Thymus (tissue), 11 donors: ENCODE measurements around the gene GRID1. TPM values are rescaled to one million over a fixed set of nuclear protein-coding genes. Genes with fewer than 3 reads are reported as not detected.

Source experiments
- DNase-seq, 9 donors: peaks; one replicate each; pipeline ENCODE4 v3.0.0-alpha.2; 2013; ENCODE audit warnings: low spot score in 9 of 9, low read depth in 6 of 9, missing footprints in 1 of 9
- H3K27ac ChIP-seq, 2 donors: one replicate each; pipeline ENCODE4 v1.5.1; 2013; ENCODE audit warnings: control low read depth in 1 of 2, low read depth in 1 of 2, low read length in 1 of 2, mild to moderate bottlenecking in 1 of 2, moderate library complexity in 1 of 2
- H3K27me3 ChIP-seq, 2 donors: one replicate each; pipeline ENCODE4 v1.5.1; 2013; ENCODE audit warnings: low read length in 1 of 2; ENCODE audit not compliant: control insufficient read depth in 2 of 2, insufficient read depth in 1 of 2
- H3K36me3 ChIP-seq, 2 donors: one replicate each; pipeline ENCODE4 v1.5.1; 2013; ENCODE audit warnings: low read length in 1 of 2, mild to moderate bottlenecking in 1 of 2, moderate library complexity in 1 of 2; ENCODE audit not compliant: control insufficient read depth in 2 of 2, insufficient read depth in 2 of 2
- H3K4me1 ChIP-seq, 2 donors: one replicate each; pipeline ENCODE4 v1.5.1; 2013; ENCODE audit warnings: low read length in 2 of 2; ENCODE audit not compliant: control insufficient read depth in 2 of 2, insufficient read depth in 2 of 2
- H3K4me3 ChIP-seq, 2 donors: one replicate each; pipeline ENCODE4 v1.5.1; 2013; ENCODE audit warnings: low read length in 2 of 2, control low read depth in 1 of 2, mild to moderate bottlenecking in 1 of 2
- H3K9me3 ChIP-seq, 2 donors: one replicate each; pipeline ENCODE4 v1.5.1; 2013; ENCODE audit warnings: low read length in 1 of 2, mild to moderate bottlenecking in 1 of 2; ENCODE audit not compliant: control insufficient read depth in 2 of 2, insufficient read depth in 1 of 2
- WGBS: extraction: QIAGEN DNeasy Blood & Tissue Kit; methylation state at CpG from one replicate; pipeline ENCODE4 v1.1.7; 2013; 5-methylcytosine and 5-hydroxymethylcytosine counted together
- polyA plus RNA-seq: library from polyadenylated mRNA; stranded (reverse); fragments of 200-250 nt; gene quantifications from one replicate; pipeline ENCODE4 v1.2.3, GENCODE V29; 2013
- total RNA-seq: library from RNA; stranded (reverse); fragments of 120-200 nt; gene quantifications from one replicate; pipeline ENCODE4 v1.2.4, GENCODE V29; 2013
- donor health status: healthy.

GRID1 gene
- total and polyA plus RNA-seq, 2 donors: 0.33 to 0.46 TPM

DNA sequence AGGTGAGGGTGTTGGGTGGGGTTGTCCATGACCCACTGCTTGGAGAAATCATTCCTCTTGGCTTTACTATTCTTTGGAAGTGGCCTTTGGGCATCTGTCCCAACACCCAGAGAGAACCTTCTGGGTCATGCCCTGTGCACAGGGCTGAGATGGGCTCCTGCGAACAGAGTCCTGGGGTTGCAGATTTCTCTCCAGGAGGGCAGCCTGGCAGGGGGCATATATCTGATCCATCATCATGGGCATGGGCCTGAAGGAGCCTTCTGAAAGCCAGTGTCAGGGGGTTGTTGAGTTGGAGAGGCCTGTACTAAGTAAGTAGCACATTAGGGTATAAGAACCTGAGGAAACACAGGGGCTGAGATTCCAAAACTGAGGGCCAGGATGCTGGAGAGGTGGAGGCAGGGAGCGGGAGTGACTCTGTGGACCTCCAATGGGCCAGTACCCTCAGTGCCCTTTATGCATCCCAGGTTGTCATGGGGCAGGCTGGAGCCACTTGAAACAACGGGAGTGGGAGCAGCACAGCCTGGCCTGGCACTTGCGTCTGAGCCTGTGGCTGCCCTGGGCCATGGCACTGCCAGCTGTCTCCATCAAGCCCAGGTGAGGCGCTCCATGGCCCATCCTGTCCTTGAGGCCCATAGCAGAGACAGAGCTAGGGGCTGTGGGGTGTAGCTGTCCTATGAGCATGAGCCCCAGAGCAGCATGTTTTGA lies 203.7 kb downstream of the GRID1 start:
- no peak overlapping the region for H3K27ac ChIP-seq
- no peaks in the 10 kb centered on the region for H3K36me3 ChIP-seq
- DNase-seq: no peak
- no peaks in the 10 kb centered on the region for H3K9me3 ChIP-seq
- H3K4me1 ChIP-seq: no peaks in the 10 kb centered on the region
- 98% methylated on average over 5 of the region's 5 CpGs for WGBS
- no peak overlapping the region for H3K4me3 ChIP-seq
- no peaks in the 10 kb centered on the region for H3K27me3 ChIP-seq

DNA sequence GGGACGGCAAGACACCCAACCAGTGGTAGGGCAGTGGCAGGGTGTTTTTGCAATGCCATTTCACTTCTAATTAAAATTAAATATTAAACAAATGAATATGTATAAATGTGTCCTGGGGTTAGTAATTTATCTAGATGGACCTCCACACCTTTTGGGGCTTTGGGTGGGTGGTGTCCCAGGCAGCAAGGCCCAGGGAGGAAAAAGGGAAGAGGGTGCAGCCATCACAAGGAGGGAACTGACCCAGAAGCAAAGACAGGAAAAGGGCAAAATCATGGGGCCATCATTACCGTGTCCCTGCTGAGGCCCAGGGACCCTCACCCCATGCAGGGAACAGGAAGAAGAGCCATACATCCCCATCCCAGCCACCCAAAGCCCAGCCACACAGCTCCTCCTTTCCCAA lies 204.6 kb downstream of the GRID1 start:
- no peak for DNase-seq
- no peaks in the 10 kb centered on the region for H3K4me1 ChIP-seq
- no peaks in the 10 kb centered on the region for H3K36me3 ChIP-seq
- H3K9me3 ChIP-seq: no peaks in the 10 kb centered on the region
- H3K27ac ChIP-seq: no peak overlapping the region
- H3K27me3 ChIP-seq: no peaks in the 10 kb centered on the region
- H3K4me3 ChIP-seq: no peak overlapping the region
- 74% methylated on average over 2 of the region's 2 CpGs for WGBS

DNA sequence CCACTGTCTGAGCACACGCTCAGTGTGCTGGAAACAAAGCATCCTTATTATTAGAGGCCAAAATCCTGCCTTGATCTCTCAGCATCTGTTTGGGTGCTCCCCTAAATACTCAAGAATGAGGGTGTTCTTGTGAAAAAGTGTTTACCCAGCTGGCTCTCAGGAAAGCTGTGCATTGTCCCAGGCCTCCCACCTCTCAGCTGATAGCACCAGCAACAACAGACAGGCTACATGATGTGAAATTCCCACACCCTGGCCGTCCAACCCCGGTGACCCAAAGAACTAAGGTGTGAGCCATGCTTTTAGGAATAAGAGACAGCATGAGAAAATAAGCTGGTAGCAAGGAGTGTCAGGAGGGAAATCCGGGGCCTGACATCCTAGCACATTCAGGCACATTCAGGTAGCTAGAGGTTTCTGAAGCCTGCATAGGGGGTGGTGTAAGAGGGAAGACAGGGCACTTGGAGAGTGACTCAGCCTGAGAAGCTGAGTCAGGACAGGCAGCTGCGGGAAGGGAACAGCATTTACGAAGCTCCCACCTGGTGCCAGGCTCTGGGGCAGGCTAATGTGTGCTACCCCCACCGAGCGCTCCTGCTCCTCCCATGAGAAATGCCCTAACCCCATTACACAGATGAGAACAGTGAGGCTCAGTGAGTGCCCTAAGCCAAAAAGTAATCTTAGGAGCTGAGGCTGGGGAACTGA lies 205.6 kb downstream of the GRID1 start:
- no peak for DNase-seq
- Histone ChIP-seq H3K9me3 (no peaks in the 10 kb centered on the region), H3K4me3 (no peak overlapping the region), H3K4me1 (no peaks in the 10 kb centered on the region), H3K27me3 (no peaks in the 10 kb centered on the region), H3K36me3 (no peaks in the 10 kb centered on the region), H3K27ac (no peak overlapping the region)
- WGBS: 96% methylated on average over 8 of the region's 8 CpGs

DNA sequence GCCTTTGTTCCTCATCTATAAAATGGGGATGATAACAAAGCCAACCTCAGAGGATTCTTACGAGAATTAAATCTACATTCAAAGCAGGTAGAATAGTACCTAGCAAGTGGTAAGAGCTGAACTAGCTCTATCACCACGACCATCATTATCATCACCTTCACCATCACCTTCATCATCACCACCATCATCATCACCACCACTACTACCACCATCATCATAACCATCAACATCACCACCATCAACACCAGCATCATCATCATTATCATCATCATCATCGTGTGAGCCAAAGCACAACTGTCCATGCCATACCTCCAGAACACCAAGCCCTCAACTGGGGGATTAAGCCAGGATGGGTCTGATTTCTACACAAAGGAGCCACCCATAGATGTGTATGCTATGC lies 206.8 kb downstream of the GRID1 start:
- Histone ChIP-seq H3K36me3 (no peaks in the 10 kb centered on the region), H3K4me1 (no peaks in the 10 kb centered on the region), H3K27me3 (no peaks in the 10 kb centered on the region), H3K27ac (no peak overlapping the region), H3K9me3 (no peaks in the 10 kb centered on the region), H3K4me3 (no peak overlapping the region)
- DNase-seq: no peak
- WGBS: 90% methylated on average over 3 of the region's 3 CpGs

DNA sequence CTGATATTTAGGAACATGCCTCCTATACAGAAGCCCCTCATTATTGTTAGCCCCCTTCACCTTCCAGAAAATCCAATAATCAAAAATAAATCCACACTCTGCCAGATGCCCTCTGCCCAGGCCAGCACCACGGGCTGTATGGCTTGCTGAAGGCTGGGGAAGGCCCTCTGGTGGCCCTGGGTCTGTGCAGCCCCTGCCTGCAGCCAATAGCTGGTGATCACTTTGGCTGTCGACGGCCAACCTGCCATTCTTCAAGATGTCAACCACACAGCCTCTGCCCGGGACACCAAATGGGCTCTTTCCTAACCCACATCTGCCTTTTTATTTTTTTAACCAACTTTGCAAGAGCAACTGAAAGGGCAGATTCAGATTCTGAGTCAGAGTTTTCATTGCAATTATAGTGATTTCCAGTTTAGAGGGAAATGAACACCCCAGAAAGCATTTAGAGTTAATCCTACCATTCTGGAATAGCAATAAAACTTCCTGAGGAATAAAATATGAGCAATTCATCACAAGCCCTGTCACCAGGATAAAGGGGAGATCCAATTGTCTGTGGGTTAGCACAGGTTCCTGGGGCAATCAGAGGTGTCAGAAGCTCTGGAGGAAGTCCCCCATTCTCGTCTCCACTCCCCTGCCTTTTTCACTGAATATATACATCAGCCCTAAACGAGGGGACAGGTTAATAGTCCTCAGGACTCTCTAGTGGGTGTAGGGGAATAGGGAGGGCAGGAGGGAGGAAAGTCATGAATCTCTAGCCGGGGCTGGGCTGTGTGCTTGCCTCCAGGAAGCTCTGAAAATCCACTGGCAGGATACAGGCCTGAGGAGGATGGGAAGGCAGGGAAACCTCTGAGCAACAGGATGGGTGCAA lies 211.3 kb downstream of the GRID1 start:
- Histone ChIP-seq H3K4me3 (no peak overlapping the region), H3K36me3 (no peaks in the 10 kb centered on the region), H3K4me1 (no peaks in the 10 kb centered on the region), H3K9me3 (no peaks in the 10 kb centered on the region), H3K27ac (no peak overlapping the region), H3K27me3 (no peaks in the 10 kb centered on the region)
- DNase-seq: no peak
- whole genome bisulfite sequencing: 62% methylated on average over 7 of the region's 7 CpGs

DNA sequence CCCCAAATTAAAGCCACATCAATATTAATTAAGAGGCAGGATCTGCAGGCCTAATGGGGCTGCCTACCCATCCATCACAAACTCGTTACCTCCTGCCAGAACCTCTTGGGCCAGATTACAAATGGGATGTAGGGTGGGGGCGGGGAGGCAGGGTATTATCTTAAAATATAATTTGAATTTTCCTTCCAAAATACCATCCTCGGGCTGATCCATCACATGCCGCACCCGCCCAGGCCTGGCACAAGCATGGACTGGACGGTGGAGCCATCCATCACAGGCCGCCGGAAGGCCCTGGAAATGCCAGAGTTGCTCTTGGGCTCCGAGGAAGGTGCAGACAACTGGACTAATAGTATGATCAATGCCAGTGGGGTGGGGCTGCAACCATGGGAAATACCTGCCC lies 212.8 kb downstream of the GRID1 start:
- DNase-seq: no peak
- H3K27ac ChIP-seq: no peak overlapping the region
- H3K27me3 ChIP-seq: no peaks in the 10 kb centered on the region
- H3K4me1 ChIP-seq: no peaks in the 10 kb centered on the region
- 97% methylated on average over 9 of the region's 9 CpGs for WGBS
- no peaks in the 10 kb centered on the region for H3K36me3 ChIP-seq
- H3K9me3 ChIP-seq: no peaks in the 10 kb centered on the region
- H3K4me3 ChIP-seq: no peak overlapping the region

DNA sequence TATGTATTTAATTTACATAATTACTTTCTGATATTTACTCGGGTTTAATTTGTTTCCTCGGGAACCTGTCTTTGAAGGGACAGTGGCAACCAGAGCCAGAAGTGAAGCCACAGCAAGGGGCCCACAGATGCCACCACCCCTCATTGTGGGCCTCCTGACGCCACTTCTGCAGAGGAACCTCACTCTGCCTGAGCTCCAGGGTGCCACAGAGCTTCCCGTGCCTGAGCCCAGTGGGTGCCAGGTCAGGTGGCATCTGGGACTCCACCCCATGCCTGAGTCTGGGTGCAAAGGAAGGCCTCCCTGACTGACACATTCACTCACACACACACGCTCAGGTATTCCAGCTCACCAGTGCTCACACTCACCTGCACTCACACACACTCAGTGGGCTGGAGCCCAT lies 213.7 kb downstream of the GRID1 start:
- Histone ChIP-seq H3K27me3 (no peaks in the 10 kb centered on the region), H3K27ac (no peak overlapping the region), H3K9me3 (no peaks in the 10 kb centered on the region), H3K4me1 (no peaks in the 10 kb centered on the region), H3K4me3 (no peak overlapping the region), H3K36me3 (no peaks in the 10 kb centered on the region)
- 77% methylated on average over 5 of the region's 5 CpGs for WGBS
- DNase-seq: no peak

DNA sequence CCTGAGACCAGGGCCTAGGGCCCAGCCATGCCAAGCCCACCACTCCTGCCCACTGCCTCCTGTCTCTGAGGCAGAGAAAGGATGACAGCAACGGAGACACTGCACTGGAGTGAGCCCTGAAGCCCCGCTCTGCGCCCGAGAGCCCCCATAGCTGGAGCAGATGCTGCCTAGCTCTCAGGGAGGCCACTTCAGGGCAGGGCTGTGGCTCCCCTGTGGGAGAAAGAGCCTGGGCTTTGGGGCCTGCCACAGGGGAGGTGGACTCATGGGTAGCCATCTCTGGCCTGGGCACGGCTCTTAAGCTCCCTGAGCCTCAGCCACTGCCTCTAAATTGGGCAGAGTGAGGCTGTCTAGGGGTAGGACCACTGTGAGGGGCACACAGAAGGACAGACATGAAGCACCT lies 214.2 kb downstream of the GRID1 start:
- H3K9me3 ChIP-seq: no peaks in the 10 kb centered on the region
- no peak for DNase-seq
- H3K4me3 ChIP-seq: no peak overlapping the region
- WGBS: 98% methylated on average over 5 of the region's 5 CpGs
- H3K4me1 ChIP-seq: no peaks in the 10 kb centered on the region
- no peaks in the 10 kb centered on the region for H3K27me3 ChIP-seq
- H3K36me3 ChIP-seq: no peaks in the 10 kb centered on the region
- no peak overlapping the region for H3K27ac ChIP-seq

DNA sequence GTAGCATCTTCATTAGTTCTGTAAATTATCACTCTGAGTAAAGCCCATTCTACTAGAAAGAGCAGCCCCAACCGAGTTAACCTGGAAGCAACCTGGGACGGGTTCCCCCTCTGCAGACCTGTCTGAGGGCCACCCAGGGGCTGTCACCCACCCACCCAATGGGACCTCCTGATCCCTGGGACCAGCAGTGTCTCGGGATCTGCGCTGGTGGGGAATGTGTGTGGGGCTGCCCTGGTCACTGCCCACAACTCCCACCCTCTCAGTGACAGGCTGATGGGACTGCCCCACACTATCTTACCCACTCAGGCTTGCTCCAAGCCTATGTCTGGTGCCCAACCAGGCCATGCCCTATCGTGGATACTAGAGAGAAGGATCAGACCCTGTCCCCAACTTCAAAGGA lies 215.0 kb downstream of the GRID1 start:
- H3K4me3 ChIP-seq: no peak overlapping the region
- no peak overlapping the region for H3K27ac ChIP-seq
- no peaks in the 10 kb centered on the region for H3K9me3 ChIP-seq
- H3K36me3 ChIP-seq: no peaks in the 10 kb centered on the region
- 80% methylated on average over 5 of the region's 5 CpGs for WGBS
- no peak for DNase-seq
- no peaks in the 10 kb centered on the region for H3K4me1 ChIP-seq
- H3K27me3 ChIP-seq: no peaks in the 10 kb centered on the region
